Stimulated activated memory B cell treated with anti-CD40 and anti-IgM and Interleukin-4, amounts not matched to agents 10 μg/mL and 1 μg/mL and 100 μg/mL, for 72 hours (primary cell): ENCODE data around the gene EFCAB11.
"Not testable (repeated sequence)": the region's sequence is repeated elsewhere in the genome, so short reads cannot be mapped to it uniquely, and the experiment has no call there.

Experiments used
- ATAC-seq: fragments of 150-1000 bp; cut with Tn5 transposase; 2 replicates; pipeline ENCODE4 v1.10.0; 2021
- H3K27ac Mint-ChIP-seq: one replicate; pipeline ENCODE4 v1.8.0; 2022; ENCODE audit warnings: mild to moderate bottlenecking, mixed read lengths
- H3K27me3 Mint-ChIP-seq: one replicate; pipeline ENCODE4 v1.8.0; 2022; ENCODE audit warnings: mixed read lengths
- H3K36me3 Mint-ChIP-seq: one replicate; pipeline ENCODE4 v1.8.0; 2022; ENCODE audit warnings: mixed read lengths
- H3K4me1 Mint-ChIP-seq: one replicate; pipeline ENCODE4 v1.8.0; 2022; ENCODE audit warnings: mixed read lengths
- H3K4me3 Mint-ChIP-seq: one replicate; pipeline ENCODE4 v1.8.0; 2022; ENCODE audit warnings: mild to moderate bottlenecking, moderate library complexity, mixed read lengths
- H3K9me3 Mint-ChIP-seq: one replicate; pipeline ENCODE4 v1.8.0; 2022; ENCODE audit warnings: mixed read lengths

The EFCAB11 gene

GRCh38 chr14:89909586-89909985 is 44.9 kb downstream of the EFCAB11 start:
- ATAC-seq = no peak
- peaks cover 8% of the 10 kb centered on the region for H3K36me3 Mint-ChIP-seq
- H3K4me3 Mint-ChIP-seq = no peak overlapping the region
- peaks cover 4% of the 10 kb centered on the region for H3K4me1 Mint-ChIP-seq
- no peak overlapping the region for H3K27ac Mint-ChIP-seq
- H3K9me3 Mint-ChIP-seq = no peaks in the 10 kb centered on the region
- H3K27me3 Mint-ChIP-seq = no peaks in the 10 kb centered on the region

- Mint-ChIP-seq H3K4me3 (no peak overlapping the region), H3K9me3 (no peaks in the 10 kb centered on the region)
Measured at GRCh38 chr14:89908712-89909450, 45.6 kb downstream of the EFCAB11 start.

GRCh38 chr14:89907655-89908054 is 46.9 kb downstream of the EFCAB11 start:
- H3K27ac Mint-ChIP-seq = no peak overlapping the region
- no peaks in the 10 kb centered on the region for H3K4me1 Mint-ChIP-seq
- H3K27me3 Mint-ChIP-seq = no peaks in the 10 kb centered on the region
- no peak overlapping the region for H3K4me3 Mint-ChIP-seq
- peaks cover 8% of the 10 kb centered on the region for H3K36me3 Mint-ChIP-seq
- H3K9me3 Mint-ChIP-seq = no peaks in the 10 kb centered on the region
- no peak for ATAC-seq

More at GRCh38 chr14:89908712-89909450, 45.6 kb downstream of the EFCAB11 start:
- H3K4me1 Mint-ChIP-seq = peaks cover 4% of the 10 kb centered on the region
- H3K36me3 Mint-ChIP-seq = peaks cover 8% of the 10 kb centered on the region
- no peaks in the 10 kb centered on the region for H3K27me3 Mint-ChIP-seq
- no peak for ATAC-seq
- no peak overlapping the region for H3K27ac Mint-ChIP-seq

- Mint-ChIP-seq H3K27me3 (no peaks in the 10 kb centered on the region), H3K36me3 (peaks cover 8% of the 10 kb centered on the region), H3K4me3 (no peak overlapping the region), H3K4me1 (no peaks in the 10 kb centered on the region), H3K9me3 (no peaks in the 10 kb centered on the region), H3K27ac (no peak overlapping the region)
- ATAC-seq = no peak
Measured at GRCh38 chr14:89906000-89906399, 48.5 kb downstream of the EFCAB11 start.

- no peak for ATAC-seq
- Mint-ChIP-seq H3K27ac (no peak overlapping the region), H3K4me3 (no peak overlapping the region), H3K4me1 (no peaks in the 10 kb centered on the region), H3K27me3 (no peaks in the 10 kb centered on the region), H3K9me3 (no peaks in the 10 kb centered on the region), H3K36me3 (peaks cover 8% of the 10 kb centered on the region)
Measured at GRCh38 chr14:89903340-89903952, 51.1 kb downstream of the EFCAB11 start.

GRCh38 chr14:89902881-89903280 is 51.6 kb downstream of the EFCAB11 start:
- Mint-ChIP-seq H3K9me3 (no peaks in the 10 kb centered on the region), H3K27me3 (no peaks in the 10 kb centered on the region), H3K27ac (no peak overlapping the region), H3K4me3 (no peak overlapping the region), H3K4me1 (no peaks in the 10 kb centered on the region), H3K36me3 (peaks cover 8% of the 10 kb centered on the region)
- no peak for ATAC-seq

GRCh38 chr14:89900802-89901201 is 53.7 kb downstream of the EFCAB11 start:
- H3K36me3 Mint-ChIP-seq = peaks cover 10% of the 10 kb centered on the region
- no peak overlapping the region for H3K4me3 Mint-ChIP-seq
- no peaks in the 10 kb centered on the region for H3K4me1 Mint-ChIP-seq
- no peak for ATAC-seq
- H3K9me3 Mint-ChIP-seq = peaks cover 1% of the 10 kb centered on the region
- H3K27me3 Mint-ChIP-seq = no peaks in the 10 kb centered on the region
- H3K27ac Mint-ChIP-seq = no peak overlapping the region

- peaks cover 2% of the 10 kb centered on the region for H3K9me3 Mint-ChIP-seq
- H3K4me1 Mint-ChIP-seq = no peaks in the 10 kb centered on the region
Measured at GRCh38 chr14:89899917-89900663, 54.4 kb downstream of the EFCAB11 start.

GRCh38 chr14:89899291-89899690 is 55.2 kb downstream of the EFCAB11 start:
- Mint-ChIP-seq H3K36me3 (peaks cover 6% of the 10 kb centered on the region), H3K27ac (no peak overlapping the region), H3K4me3 (no peak overlapping the region), H3K9me3 (peaks cover 2% of the 10 kb centered on the region), H3K4me1 (no peaks in the 10 kb centered on the region), H3K27me3 (no peaks in the 10 kb centered on the region)
- ATAC-seq = no peak

More at GRCh38 chr14:89899917-89900663, 54.4 kb downstream of the EFCAB11 start:
- Mint-ChIP-seq H3K27ac (no peak overlapping the region), H3K4me3 (no peak overlapping the region), H3K27me3 (no peaks in the 10 kb centered on the region), H3K36me3 (peaks cover 6% of the 10 kb centered on the region)
- ATAC-seq = no peak

- ATAC-seq, H3K4me1 Mint-ChIP-seq, H3K27me3 Mint-ChIP-seq, H3K27ac Mint-ChIP-seq, H3K4me3 Mint-ChIP-seq, H3K9me3 Mint-ChIP-seq: not testable (repeated sequence)
- H3K36me3 Mint-ChIP-seq = peaks cover 14% of the 10 kb centered on the region
Measured at GRCh38 chr14:89893388-89893787, 61.1 kb downstream of the EFCAB11 start.

- no peaks in the 10 kb centered on the region for H3K27me3 Mint-ChIP-seq
- ATAC-seq = no peak
- H3K27ac Mint-ChIP-seq = no peak overlapping the region
- peaks cover 5% of the 10 kb centered on the region for H3K9me3 Mint-ChIP-seq
- H3K4me1 Mint-ChIP-seq = no peaks in the 10 kb centered on the region
- peaks cover 14% of the 10 kb centered on the region for H3K36me3 Mint-ChIP-seq
- H3K4me3 Mint-ChIP-seq = no peak overlapping the region
Measured at GRCh38 chr14:89892953-89893352, 61.6 kb downstream of the EFCAB11 start.

- H3K27ac Mint-ChIP-seq, ATAC-seq, H3K9me3 Mint-ChIP-seq, H3K4me3 Mint-ChIP-seq, H3K4me1 Mint-ChIP-seq, H3K27me3 Mint-ChIP-seq: not testable (repeated sequence)
- H3K36me3 Mint-ChIP-seq = peaks cover 14% of the 10 kb centered on the region
Measured at GRCh38 chr14:89891721-89892120, 62.8 kb downstream of the EFCAB11 start.

GRCh38 chr14:89891055-89891454 is 63.5 kb downstream of the EFCAB11 start:
- Mint-ChIP-seq H3K36me3 (peaks cover 13% of the 10 kb centered on the region), H3K4me3 (no peak overlapping the region), H3K4me1 (no peaks in the 10 kb centered on the region), H3K9me3 (peaks cover 5% of the 10 kb centered on the region), H3K27me3 (no peaks in the 10 kb centered on the region), H3K27ac (no peak overlapping the region)
- no peak for ATAC-seq

GRCh38 chr14:89890589-89890988 is 63.9 kb downstream of the EFCAB11 start:
- Mint-ChIP-seq H3K36me3 (peaks cover 12% of the 10 kb centered on the region), H3K4me1 (peaks cover 2% of the 10 kb centered on the region), H3K4me3 (no peak overlapping the region), H3K27ac (no peak overlapping the region), H3K27me3 (no peaks in the 10 kb centered on the region), H3K9me3 (peaks cover 3% of the 10 kb centered on the region)
- ATAC-seq = no peak

GRCh38 chr14:89889626-89890025 is 64.9 kb downstream of the EFCAB11 start:
- Mint-ChIP-seq H3K4me3 (no peak overlapping the region), H3K9me3 (peaks cover 5% of the 10 kb centered on the region), H3K27me3 (no peaks in the 10 kb centered on the region), H3K4me1 (peaks cover 6% of the 10 kb centered on the region), H3K36me3 (peaks cover 14% of the 10 kb centered on the region), H3K27ac (no peak overlapping the region)
- ATAC-seq = no peak
